DND-41 (cell line): ENCODE results near the gene TTC23L.

ENCODE experiments used
- EZH2 ChIP-seq: IDR thresholded peaks from 3 replicates; pipeline ENCODE4 v1.6.1; 2012; ENCODE audit warnings: borderline replicate concordance, low read depth, mild to moderate bottlenecking, moderate library complexity, low read length, inconsistent platforms; ENCODE audit not compliant: severe bottlenecking
- TF ChIP-seq, protein P1 (sequence below): IDR thresholded peaks from 2 replicates; pipeline ENCODE4 v1.5.1; 2012; ENCODE audit warnings: borderline replicate concordance, low read length, moderate library complexity, mild to moderate bottlenecking; ENCODE audit not compliant: poor library complexity, severe bottlenecking; ENCODE audit errors: extremely low read depth

DNA sequence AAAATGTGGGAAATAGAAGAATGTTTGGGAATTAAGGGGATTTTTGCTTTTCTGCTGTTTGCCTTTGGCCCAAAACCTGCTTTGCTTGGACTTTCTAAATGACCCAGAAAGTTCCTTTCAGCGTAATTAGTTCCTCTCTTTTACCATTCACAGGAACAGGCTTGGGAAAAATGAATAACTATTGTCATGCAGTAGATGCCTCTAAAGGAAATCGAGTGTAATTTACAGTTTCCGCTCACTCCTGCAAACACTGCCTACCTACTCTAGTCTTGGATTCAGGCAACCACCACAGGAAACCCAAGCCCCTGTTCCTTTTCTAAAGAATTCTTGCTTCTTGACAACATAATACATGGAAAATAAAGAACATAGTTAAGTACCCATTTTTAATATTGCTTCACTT is 25.0 kb downstream of the TTC23L start:
- TF ChIP-seq, protein P1, sequence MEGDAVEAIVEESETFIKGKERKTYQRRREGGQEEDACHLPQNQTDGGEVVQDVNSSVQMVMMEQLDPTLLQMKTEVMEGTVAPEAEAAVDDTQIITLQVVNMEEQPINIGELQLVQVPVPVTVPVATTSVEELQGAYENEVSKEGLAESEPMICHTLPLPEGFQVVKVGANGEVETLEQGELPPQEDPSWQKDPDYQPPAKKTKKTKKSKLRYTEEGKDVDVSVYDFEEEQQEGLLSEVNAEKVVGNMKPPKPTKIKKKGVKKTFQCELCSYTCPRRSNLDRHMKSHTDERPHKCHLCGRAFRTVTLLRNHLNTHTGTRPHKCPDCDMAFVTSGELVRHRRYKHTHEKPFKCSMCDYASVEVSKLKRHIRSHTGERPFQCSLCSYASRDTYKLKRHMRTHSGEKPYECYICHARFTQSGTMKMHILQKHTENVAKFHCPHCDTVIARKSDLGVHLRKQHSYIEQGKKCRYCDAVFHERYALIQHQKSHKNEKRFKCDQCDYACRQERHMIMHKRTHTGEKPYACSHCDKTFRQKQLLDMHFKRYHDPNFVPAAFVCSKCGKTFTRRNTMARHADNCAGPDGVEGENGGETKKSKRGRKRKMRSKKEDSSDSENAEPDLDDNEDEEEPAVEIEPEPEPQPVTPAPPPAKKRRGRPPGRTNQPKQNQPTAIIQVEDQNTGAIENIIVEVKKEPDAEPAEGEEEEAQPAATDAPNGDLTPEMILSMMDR, result no peak
- no peak for TF ChIP-seq EZH2
